C4-2B (cell line): ENCODE measurements around the gene TBC1D22A.

ENCODE experiments used
- ZFX ChIP-seq: fragments of 450-650 bp; IDR thresholded peaks from 2 replicates; pipeline ENCODE4 v1.6.1; 2017
- TF ChIP-seq, protein P1 (sequence below): fragments of 450-650 bp; conservative IDR thresholded peaks from 2 replicates; pipeline ENCODE4 v1.5.1; 2017; ENCODE audit warnings: mild to moderate bottlenecking

- TF ChIP-seq, protein P1, sequence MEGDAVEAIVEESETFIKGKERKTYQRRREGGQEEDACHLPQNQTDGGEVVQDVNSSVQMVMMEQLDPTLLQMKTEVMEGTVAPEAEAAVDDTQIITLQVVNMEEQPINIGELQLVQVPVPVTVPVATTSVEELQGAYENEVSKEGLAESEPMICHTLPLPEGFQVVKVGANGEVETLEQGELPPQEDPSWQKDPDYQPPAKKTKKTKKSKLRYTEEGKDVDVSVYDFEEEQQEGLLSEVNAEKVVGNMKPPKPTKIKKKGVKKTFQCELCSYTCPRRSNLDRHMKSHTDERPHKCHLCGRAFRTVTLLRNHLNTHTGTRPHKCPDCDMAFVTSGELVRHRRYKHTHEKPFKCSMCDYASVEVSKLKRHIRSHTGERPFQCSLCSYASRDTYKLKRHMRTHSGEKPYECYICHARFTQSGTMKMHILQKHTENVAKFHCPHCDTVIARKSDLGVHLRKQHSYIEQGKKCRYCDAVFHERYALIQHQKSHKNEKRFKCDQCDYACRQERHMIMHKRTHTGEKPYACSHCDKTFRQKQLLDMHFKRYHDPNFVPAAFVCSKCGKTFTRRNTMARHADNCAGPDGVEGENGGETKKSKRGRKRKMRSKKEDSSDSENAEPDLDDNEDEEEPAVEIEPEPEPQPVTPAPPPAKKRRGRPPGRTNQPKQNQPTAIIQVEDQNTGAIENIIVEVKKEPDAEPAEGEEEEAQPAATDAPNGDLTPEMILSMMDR: no peak
- TF ChIP-seq ZFX: no peak
These were observed 61.2 kb downstream of the TBC1D22A start for GRCh38 chr22:46823654-46824053.
